Neural progenitor cell (in vitro differentiated cells): ENCODE results near the gene GCSAM.

Experiments
- CTCF ChIP-seq: fragments of 200-600 bp; sonication (generic); IDR thresholded peaks from 2 replicates; pipeline ENCODE4 v1.5.1; 2017; ENCODE audit warnings: antibody characterized with exemption, mild to moderate bottlenecking
- EZH2 ChIP-seq: fragments of 200-600 bp; sonication (generic); IDR thresholded peaks from 2 replicates; pipeline ENCODE4 v1.6.1; 2017; ENCODE audit warnings: antibody characterized with exemption, mild to moderate bottlenecking, moderate library complexity

- TF ChIP-seq CTCF (no peak), EZH2 (no peak)
These were observed 59.0 kb downstream of the GCSAM start for GRCh38 chr3:112074006-112074405.
